NOMO-1 treated with DMSO at 0.1 percent for 48 hours (cell line): ENCODE measurements around the gene MBNL1.

Experiments used
- DNase-seq: peaks from one replicate; lab custom pipeline; 2025; ENCODE audit not compliant: unreplicated experiment; lab: John Stamatoyannopoulos, UW

MBNL1 gene

DNA sequence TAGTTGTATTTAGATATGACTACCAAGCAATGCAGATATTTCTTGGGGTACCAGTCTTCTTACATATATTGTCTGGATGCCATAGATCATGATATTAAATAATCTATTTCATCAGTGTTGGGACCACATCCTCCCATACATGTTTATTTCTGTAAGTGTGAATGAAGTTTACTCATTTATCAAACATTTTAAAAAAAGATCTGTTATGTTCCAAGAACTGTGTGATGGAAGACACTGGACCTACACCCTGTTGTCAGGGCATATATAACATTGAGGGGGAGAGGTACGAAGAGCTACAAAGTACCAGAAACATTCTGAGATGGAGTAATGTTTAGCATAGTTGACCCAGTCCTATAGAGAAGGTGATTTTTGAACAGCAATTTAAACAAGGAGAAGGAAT, 26.6 kb downstream of the MBNL1 start:
- DNase-seq: no peak

- no peak for DNase-seq
Measured at GRCh38 chr3:152295806-152296205, 27.1 kb downstream of the MBNL1 start.

DNA sequence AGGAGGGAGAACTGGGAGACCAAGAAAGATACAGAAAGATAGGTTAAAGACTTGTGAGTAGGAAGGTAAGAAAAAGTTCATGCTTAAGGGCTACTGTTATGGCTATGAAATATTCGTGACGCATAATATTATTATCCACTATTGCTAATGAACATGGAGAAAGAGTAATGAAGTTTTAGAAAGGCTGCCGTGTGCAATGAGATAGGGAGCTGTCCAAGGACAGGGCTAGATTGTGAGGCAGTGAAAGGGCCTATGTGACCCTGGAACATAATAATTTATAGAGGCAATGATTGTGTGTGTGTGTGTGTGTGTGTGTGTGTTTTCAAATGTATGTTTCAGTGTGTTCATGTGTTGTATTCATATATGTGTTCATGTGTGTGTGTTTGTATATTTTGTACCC, 27.7 kb downstream of the MBNL1 start:
- DNase-seq: no peak

DNA sequence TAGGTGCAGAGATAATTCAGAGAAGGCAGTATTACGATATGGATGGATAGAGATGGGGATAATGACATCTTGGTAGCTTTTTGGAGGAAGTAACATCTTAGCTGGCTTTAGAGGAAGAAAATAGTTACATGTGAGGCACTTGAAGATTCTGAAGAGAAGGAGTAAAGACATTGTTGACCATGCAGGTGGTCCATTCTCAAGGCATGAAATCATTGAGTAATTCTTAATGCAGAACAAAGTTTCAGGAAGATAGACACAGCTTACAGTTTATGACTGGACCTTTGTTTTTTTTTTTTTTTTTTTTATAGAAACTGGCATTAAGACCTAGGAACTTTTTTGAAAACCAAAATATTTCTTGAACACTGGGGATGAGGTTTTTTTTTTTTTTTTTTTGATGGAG, 28.2 kb downstream of the MBNL1 start:
- peak; percentile 78 for DNase-seq

GRCh38 chr3:152298393-152299248, 29.9 kb downstream of the MBNL1 start:
- peak; percentile 96 for DNase-seq

DNA sequence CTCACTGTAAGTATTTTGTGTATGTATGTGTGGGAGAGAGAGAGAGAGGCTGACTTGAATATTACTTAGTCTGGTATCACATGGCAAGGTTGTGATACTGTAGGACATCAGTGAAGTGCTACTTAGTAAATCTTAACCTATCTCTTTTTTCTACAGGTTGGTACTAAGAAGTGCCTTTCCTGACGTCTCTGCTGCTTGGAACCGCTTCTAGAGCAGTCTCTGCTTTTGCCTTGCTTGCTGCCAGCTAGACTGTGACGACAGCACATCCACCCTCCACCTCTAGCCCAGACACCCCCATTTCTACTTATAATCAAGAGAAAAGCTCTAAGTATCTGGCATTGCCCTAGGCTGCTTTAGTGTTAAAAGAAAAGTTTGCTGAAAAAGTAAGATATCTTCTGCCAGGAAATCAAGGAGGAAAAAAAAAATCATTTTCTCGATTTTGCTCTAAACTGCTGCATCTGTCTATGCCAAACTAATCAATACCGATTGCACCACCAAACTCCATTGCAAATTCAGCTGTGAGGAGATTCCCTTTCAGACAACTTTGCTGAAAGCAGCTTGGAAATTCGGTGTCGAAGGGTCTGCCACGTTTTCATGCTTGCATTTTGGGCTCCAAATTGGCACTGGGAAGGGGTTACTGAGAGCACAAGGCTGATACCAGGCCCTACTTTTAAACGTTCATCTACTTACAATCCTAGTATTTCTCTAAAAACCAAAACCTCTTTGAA, 30.7 kb downstream of the MBNL1 start:
- DNase-seq: no peak

DNA sequence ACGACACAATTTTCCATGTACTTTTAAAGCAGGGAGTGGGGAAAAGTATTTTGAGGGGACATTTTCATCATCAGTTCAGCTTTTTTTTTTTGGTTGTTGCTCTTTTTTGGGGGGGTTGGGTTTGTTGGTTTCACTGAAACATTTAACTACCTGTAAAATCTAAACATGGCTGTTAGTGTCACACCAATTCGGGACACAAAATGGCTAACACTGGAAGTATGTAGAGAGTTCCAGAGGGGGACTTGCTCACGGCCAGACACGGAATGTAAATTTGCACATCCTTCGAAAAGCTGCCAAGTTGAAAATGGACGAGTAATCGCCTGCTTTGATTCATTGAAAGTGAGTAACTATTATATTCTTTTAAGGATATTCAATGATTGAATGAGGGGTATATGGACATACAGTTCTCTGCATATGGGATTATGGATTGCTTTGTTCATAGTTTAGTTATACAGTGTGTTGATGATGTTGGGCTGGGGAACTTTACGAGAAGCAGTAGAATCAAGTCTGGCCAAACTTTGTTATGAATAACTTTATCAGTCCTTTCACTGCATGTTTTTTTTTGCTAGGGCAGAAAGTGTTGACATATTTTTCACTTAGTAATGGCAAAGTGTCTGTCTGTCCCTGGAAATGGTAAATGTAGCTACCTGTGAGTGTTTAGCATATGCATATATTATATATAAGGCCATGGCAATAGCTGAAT, 31.5 kb downstream of the MBNL1 start:
- no peak for DNase-seq

- peak; percentile 88 for DNase-seq
Measured at GRCh38 chr3:152301745-152302181, 33.0 kb downstream of the MBNL1 start.

- peak; percentile 73 for DNase-seq
Measured at GRCh38 chr3:152302521-152303021, 33.8 kb downstream of the MBNL1 start.

- no peak for DNase-seq
Measured at GRCh38 chr3:152304160-152304559, 35.4 kb downstream of the MBNL1 start.

DNA sequence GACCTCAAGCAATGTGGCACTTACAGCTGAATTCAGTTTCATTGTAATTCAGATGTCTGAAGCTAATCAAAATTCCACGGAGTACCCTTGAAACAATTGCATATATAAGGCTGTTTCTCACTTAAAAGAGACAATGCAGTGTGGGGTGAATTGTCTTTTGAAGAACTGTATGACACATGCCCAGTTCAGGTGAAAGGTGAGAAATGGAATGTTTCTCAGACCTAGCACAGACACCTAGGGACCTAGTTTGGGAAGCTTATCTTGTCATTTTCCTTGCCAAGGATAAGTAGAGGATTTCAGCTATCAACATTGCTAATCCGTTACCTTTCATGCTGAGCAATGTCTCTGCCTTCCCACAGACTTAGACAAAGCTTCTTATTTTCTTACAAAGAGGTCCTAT, 36.3 kb downstream of the MBNL1 start:
- DNase-seq: no peak

DNA sequence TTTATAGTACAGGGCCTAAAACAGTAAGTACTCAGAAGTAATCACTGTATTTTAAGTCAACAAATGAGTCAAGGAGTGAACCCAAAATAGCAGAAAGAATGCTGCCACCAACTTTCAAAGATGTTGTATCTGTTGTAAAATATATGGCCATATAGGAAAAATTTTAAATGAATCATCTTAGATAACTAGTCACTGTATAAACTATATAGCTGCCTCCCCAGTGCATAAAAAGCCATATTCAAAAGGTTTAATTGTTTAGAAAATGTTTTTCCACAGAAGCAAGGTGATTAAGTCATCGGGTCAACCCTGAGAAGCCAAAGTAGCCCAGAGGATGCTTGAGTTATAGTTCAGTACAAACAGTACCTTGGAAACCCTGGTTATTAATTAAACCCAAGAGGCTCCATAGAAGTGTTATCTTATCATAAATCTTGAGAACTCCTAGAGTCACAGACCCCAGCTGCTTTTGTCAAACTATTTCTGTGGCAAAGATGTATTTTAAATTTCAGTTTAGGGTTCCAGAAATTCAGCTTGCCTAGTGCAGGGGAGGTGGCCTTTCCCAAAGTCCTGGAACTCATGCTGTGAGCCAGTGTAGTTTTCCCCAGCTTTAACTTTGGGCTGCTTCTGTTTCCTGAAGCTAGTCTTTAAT, 39.2 kb downstream of the MBNL1 start:
- no peak for DNase-seq

- no peak for DNase-seq
Measured at GRCh38 chr3:152308475-152308844, 39.7 kb downstream of the MBNL1 start.

- no peak for DNase-seq
Measured at GRCh38 chr3:152309031-152309430, 40.3 kb downstream of the MBNL1 start.

- DNase-seq: peak; percentile 53
Measured at GRCh38 chr3:152309535-152310307, 41.0 kb downstream of the MBNL1 start.

- no peak for DNase-seq
Measured at GRCh38 chr3:152313430-152313829, 44.7 kb downstream of the MBNL1 start.

DNA sequence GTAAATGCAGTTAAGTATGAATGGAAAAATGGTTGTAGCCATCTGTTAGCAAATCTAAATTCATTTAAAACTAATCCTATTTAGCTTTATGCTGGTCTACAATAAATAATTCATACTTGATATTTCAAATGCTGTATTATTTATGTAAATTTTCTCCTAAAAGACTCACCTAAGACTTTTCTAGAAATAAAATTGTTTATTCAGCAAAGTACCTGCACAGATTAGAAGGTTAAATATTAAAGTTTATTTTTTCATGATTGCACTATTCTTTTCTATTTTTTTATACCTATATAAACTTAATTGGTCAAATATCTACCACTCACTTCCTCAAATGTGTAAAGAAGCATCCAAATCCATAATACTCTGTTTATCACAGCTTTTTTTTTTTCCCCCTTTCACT, 45.2 kb downstream of the MBNL1 start:
- DNase-seq: no peak

DNA sequence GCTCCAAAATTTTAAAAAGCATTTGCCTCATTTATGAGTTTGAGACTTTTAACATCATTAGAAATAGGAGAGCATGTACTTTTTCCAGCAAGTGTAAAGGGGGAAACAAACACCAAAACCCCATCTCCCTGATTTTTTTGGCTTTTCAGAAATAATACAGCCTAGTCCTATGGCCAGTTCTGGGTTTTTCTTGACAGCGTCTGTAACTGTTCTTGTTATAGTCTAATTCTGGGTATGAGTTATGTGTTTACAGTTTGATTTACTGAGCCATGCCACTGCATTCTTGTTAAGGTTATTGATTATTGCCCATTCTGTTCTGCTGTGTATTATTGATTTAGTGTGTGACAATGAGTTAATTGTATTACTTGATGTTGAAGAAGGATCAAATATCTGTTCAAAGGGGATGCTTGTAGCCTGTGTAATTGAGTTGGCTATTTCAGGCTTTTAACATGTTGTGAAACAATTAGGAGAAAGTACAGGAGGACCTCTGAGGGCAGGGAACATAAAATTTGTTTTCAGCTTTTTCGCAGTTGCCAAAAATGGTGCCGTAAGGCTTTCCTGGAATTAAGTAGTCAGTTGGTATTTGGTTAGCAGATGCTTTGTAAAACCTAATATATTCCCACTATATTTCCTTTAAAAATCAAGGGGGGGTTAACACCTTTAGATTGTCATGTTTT, 46.1 kb downstream of the MBNL1 start:
- no peak for DNase-seq

DNA sequence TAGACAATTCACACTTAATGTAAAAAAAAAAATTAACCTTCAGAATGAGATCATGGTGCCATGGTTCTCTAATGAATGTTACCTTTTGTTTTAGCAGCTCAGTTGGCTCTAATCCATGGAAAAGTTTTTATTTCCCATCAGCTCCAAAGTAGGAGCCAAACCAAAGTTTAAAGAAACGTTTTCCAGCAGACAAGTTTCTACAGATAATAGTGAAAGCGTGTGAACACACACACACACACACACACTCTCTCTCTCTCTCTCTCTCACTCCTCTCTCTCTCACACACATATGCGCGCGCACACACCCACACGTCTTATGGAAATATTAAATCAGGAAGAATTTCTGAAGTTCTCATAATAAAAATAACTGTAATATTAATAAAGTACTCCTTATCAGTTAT, 46.9 kb downstream of the MBNL1 start:
- DNase-seq: no peak

DNA sequence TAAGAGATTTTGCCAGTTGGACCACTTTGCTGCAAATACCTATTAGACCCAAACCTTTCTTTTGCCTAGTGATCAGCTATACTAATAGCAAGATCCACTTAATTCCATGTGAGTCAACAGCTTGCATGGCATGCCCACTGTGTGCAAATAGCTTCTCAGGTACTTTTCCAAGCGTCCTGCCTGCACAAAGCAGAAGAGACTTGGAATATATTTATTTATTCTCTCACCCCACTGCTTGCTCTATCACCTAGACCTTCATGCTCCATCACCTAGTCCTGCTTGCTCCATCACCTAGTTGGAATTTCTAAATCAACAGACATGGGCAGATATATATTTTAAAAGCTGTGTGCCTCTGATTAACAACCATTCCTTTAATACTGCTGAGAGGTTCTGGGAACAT, 47.6 kb downstream of the MBNL1 start:
- DNase-seq: no peak
